GM19193 (cell line): ENCODE data around the gene NEU2.

Source experiments
- POLR2A ChIP-seq: IDR thresholded peaks from 4 replicates; pipeline ENCODE4 v1.6.1; 2011; ENCODE audit not compliant: insufficient read depth, insufficient read length; ENCODE audit errors: extremely low read depth

NEU2 gene

DNA sequence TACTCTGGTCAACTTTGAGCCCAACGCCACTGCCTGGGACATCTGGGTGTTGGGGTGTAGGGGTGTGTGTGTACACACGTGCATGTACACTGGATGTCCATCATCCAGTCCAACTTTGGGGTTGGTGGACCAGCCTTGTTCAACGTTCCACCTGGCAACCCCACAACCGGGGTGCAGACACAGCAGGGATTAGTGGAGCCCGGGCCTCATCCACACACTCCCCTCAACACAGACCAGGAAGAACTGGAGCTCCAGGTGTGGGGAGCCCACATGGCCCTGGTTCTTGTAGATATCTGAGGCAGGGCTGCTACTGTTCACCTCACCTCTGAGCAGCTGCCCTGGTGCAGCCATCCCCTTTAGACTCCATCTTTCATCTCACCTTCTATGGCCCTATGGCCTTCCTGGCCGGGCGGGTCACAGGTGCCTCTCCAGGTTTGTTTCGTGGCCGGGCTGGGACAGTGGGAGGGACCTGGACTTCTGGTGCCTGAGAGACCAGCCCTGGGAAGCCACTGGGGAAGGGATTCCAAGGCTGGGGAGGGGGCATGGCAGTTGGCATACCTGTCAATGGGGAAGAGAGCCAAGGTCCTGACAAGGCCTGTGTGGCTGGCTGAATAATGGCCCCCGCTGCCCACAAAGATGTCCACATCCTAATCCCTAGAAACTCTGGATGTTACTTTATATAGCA, 7.5 kb downstream of the NEU2 start:
- TF ChIP-seq POLR2A: no peak

DNA sequence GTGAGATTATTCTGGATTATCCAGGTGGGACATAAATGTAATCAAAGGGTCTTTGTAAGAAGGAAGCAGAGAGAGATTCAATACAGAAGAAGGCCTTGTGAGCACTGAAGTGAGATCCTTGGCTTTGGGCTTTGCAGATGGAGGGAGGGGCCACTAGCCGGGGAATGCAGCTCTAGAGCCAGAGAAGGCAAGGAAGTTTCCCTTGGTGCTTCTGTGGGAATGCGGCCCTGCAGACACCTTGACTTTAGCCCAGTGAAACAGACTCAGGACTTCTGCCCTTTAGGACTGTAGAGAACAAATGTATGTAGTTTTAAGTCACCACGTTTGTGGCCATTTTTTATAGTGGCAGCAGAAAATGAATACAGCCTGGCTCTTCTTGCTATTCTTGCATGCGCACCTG, 8.1 kb downstream of the NEU2 start:
- no peak for TF ChIP-seq POLR2A

DNA sequence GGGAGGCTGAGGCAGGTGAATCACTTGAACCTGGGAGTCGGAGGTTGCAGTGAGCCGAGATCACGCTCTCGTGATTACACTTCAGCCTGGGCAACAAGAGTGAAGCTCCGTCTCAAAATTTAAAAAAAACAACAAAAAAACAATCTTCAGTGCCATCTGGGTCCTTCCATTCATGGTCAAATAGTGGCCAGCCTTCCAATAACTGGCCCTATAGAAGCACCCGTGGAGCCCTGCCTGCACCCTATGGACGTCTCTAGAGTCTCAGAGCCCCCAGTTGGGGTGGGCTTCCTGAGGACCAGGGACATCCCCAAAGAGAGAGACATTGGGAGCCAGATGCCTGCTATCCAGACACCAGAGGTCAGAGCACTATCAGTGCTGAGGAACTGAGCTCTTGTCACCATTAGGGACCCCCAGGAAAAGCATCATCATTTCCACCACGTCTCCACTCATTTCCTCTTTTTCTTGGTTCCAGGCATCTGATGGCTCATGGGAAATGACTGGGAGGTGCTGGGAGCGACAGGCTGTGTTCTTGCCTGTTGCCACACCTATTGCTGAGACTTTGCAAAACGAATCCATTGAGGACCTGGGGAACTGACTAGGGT, 9.4 kb downstream of the NEU2 start:
- TF ChIP-seq POLR2A: no peak

DNA sequence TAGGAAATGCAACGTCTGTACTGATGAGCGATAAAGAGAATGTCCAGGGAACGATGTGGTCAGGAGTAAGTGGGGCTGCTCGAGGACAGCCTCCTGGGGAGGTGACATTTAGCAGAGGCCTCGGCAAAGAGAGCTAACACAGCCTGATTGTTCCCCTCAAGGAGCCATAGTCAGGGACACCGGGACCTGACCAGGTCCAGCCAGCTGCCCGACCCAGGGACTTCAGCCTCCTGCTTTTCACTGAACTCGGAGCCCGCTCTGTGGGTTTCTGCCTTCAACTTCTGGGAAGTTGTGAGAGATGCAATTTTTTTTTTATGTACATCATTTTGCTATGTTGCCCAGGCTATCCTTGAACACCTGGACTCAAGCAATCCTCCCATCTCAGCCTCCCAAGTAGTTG, 10.1 kb downstream of the NEU2 start:
- no peak for TF ChIP-seq POLR2A

DNA sequence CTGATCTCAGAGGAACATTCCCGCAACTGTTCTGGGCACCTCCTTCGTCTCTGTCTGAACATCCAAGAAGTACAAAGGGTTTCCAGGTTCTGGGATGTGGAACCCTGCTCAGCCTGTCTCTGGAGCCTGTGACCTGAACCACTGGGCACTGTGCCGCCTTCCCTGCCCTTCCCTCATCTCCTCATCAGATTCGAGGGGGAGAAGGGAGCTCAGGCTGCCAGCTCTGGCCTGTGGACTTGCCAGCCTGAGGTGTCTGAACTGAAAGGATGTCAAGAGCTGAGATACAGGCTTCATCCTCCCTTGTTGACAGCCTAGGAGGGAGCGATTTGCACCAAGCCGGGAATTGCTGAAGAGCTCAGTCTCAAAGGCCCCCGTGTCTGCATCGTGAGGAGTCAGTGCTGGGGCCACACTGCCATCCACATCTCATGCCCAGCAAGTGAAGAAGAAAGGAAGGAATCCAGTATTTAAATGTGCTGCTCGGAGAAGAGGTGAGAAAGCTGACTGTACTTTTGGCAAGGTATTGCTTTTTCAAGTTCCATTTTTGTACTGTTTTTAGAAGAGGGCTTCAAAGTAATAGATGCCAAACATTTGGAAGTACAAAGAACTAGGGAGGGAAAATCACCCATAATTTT, 12.6 kb downstream of the NEU2 start:
- no peak for TF ChIP-seq POLR2A

DNA sequence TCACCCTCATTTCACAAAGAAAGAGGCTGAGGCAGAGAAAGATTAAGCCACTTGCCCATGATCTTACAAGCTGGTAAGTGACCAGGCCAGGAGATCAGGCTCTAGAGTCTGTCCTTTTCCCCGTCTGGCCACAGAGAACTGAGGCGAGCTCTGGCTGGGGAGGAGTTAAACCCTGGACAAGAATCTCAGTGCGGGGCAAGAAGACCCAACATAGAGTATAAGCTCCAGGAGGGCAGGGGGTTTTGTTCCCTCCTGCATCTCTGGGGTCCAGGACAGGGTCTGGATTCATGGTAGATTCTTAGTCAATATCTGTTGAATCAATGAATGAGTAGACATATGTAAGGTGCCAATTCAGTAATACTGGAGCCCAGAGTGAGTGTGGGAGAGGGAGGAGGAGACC, 14.7 kb downstream of the NEU2 start:
- no peak for TF ChIP-seq POLR2A

DNA sequence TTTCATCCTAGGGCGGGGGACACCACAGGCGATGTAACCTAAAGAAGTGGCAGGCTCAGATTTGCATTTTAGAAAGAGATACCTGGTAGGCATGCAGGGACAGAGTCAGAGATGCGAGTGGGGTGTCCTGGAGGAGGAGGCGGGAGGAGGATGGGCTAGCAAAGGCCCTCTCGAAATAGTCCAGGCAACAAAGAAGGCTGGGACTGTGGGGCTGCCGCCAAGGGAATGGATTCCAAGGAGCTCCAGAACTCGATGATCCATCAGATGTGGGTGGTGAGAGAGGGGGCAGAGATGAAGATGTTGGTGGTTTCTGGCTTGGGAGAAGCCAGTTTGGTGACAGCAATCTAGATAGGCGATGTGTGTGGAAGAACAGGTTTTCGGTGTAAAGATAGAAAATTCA, 15.2 kb downstream of the NEU2 start:
- no peak for TF ChIP-seq POLR2A

DNA sequence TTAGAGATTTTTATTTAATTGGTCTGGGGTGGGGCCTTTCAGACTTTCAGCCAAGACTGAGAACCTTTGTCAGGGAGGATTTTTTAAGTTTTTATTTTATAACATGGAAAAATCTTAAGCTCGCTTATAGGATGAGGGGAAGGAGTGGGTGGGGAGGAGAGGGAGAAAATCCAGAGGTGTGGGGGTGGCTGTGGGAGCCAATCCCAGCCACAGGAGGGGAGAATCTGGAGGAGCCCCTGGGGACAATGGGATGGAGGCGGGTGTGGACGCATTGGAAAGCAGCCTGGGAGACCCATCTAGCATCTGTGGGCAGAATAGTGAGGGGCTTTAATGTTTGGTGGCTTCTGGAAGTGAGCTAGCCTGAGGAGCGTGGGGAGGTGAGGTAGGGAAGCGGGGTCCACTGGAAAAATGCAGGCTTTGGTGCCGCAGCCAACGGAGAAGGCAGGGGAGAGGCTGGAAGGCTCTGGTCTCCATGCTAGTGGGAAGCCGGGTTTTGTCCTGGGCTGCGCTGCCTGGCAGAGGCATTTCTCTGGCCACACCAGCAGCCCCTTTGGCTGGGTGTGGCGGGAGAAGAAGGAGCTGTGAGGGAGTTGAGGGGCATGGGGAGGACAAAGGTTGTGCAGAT, 16.2 kb downstream of the NEU2 start:
- no peak for TF ChIP-seq POLR2A

DNA sequence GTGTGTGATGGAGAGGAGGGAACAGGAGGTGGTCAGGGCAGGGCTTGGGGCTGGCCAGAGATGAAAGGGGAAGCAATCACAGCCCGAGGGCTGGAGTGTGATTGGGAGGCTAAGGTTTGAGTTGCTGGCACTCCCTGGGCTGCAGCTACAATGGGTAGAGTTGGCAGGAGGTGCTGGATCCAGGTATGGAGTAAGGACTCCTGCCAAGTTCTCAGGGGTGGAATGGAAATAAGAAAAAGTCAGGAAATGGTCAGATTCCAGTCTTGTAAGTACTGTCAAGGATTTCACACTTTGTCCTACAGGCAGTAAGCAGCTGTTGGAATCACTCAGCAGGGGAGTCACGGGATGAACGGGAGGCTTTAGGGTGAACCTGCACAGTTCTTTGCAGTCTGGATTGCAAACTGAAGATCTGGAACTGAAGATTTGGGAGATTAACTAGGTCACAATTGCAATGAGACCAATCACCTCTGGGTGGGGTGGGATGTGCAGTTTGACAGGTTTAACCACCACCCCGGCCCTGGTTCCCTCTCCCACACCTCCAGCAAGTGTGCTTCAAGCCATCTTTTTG, 16.8 kb downstream of the NEU2 start:
- no peak for TF ChIP-seq POLR2A

DNA sequence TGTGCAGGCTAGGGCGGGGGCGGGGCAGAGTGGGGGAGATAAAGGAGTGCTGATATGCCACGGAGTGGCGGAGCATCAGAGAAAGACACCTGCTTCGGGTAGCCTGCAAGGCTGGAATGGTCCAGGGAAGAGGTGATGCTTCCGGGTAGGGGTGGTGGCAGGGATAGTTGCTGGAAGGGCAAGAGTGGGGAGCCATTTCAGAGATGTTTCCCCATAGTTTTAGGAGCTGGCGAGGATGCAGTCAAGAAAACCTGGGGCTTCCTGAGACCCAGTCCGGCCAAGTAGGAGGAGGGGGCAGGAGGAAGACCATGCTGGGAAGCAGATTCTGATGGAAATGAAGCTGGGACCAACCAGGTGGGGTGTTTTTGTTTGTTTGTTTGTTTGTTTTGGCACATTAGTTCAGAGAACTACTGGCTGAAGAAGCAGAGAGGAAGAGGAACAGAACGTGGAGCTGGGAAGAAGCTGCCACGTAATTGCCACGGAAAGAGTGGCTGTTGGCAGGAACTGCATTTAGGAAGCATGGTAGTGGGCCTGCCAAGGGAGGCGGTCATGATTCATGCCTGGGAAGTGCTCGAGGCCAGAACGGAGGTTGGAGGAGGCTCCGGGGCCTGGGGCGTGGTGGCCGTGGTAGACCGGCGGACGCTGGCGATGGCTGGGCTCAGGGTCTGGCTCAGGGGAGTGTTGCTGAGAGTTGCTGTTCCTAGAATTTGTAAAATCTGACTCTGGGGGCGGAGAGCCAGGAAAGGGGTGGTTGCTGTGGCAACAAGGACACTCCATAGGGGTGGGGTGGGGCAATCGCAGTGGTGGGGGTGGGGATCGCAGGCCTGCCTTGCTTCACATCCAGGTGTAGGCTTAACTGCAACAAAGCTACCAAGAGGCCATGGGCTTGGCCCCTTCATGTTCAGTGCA, 19.0 kb downstream of the NEU2 start:
- no peak for TF ChIP-seq POLR2A

DNA sequence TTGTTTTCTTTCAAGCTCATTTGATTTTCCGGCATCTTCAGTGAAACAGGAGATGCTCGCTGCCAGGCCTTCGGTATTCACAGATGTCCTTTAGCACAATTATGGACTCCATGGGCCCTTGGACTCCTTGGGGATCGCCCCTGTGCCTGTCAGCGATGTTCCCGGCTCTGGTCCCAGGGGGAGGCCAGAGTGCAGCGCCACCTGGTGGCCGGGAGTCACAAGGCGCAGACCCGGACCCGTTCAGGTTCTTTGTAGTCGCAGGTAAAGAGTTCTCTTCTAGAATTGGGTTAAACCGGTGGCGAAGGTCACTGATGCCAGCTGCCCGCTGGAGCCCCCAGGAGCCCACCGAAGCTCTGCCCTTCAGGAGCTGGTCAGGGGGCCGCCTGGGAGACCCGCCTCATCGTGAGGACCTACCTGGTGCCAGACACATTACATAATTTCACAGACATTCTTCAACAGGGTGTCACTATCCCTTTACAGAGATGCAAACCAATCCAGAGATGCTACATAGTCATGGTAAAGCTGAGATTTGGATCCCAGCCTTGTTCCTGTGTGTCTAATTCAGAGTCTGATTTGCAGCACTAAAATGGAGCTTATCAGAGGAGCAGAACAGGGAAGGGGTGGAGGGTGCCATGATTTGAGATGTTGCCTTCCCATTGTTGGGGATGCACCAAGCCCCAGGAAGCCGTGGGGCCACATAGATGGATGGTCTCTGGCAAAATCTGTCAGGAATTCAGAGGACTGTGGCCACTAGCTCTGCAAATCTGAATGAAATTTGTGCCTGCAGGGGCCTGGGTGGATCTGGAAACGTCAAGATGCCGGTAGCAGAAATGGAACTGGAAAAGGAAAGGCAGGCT, 21.7 kb downstream of the NEU2 start:
- TF ChIP-seq POLR2A: no peak

DNA sequence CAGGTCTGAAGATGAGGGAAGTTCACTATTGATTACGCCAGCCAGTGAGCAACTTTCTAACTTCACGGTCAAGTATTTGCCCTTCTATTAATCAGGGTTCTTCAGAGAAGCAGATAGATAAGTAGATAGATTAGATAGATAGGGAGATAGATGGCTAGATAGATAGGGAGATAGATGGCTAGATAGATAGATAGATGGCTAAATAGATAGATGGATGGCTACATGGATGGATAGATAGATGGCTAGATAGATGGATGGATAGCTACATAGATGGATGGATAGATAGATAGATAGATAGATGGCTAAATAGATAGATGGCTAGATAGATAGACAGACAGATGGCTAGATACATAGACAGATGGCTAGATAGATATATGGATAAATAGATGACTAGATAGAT, 22.9 kb downstream of the NEU2 start:
- no peak for TF ChIP-seq POLR2A

DNA sequence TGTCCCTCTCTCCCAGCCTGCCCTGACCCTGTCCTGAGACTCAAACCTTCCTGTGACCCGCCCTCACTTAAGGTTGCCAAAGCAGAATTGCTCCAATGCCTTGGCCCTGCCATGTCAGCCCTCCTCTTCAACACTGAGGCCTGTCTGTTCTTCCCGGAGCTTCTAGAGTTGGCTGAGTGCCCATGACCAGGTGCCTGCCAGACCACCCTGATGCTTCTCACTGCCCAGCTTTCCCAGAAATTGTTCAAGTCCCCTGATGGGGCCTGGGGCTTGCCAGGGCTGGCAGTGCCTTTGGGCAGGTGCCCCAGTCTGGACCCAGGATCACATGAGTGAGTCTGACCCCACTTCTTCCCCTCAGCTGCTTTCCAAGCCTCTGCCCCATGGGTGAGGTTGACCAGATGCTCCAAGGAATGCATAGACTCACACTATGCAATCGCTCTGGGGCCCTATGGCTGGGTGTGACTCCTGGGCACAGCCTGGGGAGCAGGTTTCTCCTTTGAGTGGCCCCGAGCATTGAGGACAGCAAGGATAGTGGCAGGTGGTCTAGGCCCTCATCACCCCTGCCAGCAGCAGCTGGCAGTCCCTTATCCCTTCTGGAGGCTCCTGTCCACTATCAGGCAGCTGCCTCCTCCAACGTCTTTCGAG, 24.6 kb downstream of the NEU2 start:
- TF ChIP-seq POLR2A: no peak
